ENCODE results near the gene CREG1.

Gene CREG1

DNA sequence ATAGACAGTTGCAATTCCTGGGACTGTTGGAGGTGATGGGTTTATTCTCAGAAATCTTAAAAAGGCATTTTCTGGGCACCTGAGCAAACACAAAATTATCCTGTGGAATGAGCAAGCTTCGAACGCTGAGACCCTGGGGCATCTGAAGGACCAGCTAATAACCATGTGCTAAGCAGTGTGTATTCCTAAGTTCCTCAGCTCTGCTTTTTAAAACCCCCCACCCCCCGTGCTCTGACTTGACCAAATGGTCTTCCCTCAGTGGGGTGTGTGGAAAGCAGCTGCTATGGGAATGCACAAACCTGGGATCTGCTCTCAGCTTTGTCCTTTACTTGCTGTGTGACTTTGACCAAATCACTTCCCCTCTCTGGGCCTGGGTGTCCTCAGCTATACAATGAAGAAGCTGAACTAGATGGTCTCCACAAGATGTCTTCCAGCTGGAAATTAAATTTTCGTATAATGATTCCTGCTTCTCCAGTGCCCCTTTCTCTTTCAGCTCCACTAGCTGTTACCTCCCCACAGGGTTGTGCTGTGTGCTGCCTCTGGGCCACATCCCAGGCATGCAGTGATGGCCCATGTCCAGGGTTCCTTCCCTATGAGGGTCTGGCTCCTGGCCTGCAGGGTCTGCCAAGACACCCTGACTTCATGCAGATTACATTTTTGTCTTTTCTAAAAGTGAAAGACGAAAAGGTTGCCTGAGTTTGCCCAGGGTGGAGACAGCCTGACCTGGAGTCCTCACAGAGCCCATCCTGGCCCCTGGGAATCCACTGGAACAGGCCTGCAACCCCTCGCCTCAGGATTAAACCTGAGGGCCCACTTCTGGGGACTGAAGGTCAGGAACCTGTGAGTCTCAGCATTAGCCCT lies 20.4 kb downstream of the CREG1 start:
- DNase-seq, result no peak

DNA sequence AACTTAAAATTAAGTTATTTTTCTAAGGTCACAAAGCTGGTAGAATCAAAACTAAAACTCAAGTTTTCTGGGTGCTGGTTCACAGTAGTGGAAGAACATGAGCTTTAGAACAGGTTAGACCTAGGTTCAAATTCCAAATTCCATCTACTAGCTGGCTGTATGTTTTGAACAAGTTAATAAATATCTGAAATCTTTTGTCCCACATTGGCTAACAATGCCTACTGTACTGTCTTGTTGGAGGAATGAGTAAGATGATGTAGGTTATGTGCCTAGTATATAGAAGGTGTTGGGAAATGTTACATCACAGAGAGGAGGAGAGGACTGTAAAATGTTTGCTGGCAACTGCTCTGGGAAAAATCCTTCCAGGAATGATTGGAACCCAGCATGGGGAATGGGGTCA lies 21.2 kb downstream of the CREG1 start:
- DNase-seq, result no peak

- DNase-seq, result no peak
Measured at GRCh38 chr1:167529829-167530474, 23.6 kb downstream of the CREG1 start.

DNA sequence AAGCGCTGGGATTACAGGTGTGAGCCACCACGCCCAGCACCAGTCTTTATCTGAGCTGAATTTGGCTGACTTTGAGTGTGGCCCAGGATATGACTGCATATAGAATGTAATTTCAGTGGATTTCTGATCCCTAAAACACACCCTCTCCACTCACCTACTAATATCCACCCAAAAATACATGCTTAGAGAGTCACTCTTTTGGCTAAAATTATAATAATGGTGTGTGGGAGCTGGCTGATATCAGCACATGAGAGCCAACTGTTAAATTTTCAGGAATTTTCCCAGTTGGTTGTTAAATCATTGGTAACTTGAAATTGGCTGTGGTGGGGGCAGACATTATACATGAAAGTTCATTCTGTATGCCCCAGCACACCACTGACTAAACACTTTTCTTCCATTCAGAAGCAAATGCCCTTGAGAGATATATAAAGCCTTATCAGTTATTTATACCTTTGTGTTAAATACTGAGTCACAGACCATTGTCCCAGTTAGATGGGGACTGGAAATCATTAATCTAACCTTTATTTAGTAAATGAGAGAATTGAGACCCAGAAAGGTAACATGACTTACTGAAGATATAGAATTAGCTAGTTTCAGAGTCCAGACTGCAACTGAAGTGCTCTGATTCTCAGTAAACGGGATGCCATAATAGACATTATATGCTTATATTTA lies 25.4 kb downstream of the CREG1 start:
- no peak for DNase-seq

DNA sequence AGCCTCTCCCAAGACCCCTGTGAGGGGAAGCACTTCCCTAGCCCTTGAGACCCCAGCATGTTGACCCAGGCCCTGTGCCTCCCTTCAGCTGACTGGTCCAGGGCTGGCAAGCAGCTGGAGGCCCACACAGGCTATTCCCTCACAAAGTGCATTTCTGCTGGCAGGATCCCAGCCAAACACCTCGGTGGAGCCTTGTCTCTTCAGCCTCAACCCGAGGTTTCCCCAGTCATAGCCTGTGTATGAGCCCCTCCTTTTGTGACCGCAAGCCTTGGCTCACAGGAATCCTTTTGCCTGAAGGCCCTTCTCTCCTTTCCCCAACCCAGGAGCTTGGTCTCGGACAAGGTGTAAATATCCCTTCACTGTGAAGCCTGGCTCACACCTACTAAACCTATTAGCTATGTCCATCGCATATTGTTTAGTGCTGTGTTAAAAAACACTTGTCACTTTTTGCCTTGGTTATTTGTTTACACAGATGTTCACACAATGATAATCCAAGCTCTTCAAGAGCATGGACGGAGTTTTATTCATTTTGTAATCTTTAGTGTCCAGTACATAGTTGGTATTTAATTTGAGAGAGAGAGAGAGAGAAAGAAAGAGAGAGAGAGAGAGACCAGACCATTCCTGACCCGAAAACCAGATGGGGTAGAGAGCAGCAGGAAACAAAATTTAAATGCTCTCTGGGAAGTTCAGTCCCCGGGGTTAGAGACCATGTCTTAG lies 26.7 kb downstream of the CREG1 start:
- DNase-seq, result no peak

DNA sequence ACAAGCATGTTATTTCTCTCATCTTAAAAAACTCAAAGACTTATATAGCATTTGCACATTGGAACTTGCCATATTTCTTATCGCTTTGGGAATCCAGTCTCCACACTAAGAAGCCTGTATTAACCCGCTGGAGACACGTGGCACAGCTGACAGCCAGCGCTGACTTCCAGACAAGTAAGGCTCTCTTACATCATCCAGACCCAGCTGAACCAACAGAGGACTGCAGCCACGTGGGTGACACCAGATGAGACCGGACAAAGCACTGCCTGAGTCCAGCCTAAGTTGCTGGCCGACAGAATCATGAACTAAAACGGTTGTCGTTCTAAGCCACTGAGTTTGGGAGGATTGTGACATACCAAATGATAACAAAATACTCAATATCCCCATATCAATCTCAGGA lies 28.9 kb downstream of the CREG1 start:
- DNase-seq, result no peak

DNA sequence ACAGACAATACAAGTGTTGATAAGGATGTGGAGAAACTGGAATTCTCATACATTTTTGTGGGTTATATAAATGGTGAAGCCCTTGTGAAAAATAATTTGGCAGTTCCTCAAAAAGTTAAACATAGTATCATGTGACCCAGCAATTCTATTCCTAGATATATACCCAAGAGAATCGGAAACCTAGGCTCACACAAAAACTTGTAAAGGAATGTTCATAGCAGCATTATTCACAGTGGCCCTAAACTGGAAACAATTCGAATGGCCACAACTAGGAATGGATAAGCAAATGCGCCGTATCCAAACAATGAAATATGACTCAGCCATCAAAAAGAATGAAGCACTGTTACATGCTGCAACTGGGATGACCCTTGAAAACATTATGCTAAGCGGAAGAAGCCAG lies 31.3 kb downstream of the CREG1 start:
- no peak for DNase-seq

- no peak for DNase-seq
Measured at GRCh38 chr1:167520711-167521206, 32.8 kb downstream of the CREG1 start.

DNA sequence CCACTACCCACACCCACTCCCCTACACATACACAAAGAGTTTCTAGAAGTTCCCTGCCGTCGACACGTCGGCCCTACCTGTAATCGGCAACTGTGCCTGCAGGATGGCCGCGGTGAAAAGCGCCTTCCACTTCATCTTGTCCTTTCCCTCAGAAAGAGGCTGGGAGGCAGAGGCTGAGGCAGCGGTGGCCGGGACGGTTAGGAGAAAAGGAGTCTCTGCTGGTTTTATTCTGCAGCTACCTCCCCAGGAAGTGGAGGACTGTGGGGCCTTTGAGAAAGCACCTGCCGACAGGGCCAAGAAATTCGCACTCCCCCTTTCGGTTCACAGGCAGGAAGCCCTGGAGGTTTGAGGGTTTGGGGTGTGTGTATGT lies 35.2 kb downstream of the CREG1 start, which contains the start of gene CD247:
CD247 (minus strand) TSS at position 199 of the 370 bp plus-strand sequence; CDS start at position 135, 64 bp downstream.
- no peak for DNase-seq

- DNase-seq, result no peak
Measured at GRCh38 chr1:167517535-167518330, 35.8 kb downstream of the CREG1 start.

GRCh38 chr1:167516404-167517388 lies 36.9 kb downstream of the CREG1 start:
- DNase-seq, result no peak

DNA sequence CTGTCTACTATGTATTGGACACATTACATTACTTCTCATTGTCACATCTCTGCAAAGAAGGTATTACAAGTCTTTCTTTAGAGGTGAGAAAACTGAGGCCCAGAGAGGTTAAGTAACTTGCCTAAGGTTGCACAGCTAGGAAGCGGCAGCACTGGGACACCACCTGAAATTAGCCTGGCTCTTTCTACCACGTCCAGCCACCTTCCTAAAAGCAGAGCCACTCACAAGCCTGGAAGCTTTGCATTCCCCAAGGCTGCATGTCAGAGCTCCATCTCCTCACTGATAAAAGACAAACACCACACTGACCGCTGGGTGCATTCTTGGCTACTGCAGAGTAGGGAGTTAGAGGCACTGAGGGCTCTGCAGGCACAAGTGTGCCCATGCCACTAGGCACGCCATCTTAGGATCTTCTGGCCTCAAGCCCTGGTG lies 37.7 kb downstream of the CREG1 start:
- DNase-seq, result no peak

DNA sequence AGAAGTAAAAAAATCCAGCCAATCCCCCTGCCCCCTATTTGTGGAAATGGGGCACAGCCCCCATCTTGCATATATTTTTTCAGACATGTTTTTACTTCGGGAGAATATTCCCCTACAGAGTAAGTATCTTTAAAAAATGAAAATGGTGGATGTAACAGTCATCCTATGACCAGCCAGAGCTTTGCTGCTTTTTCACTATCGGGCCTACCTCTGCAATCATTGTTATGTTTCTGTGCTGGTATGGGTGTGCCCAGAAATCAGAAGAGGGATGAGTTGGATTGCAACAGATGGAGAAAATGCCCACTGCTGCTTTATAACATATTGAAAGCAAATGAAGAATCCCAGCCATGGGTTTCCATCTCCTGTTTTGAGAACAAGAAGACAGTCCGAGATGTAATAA lies 38.1 kb downstream of the CREG1 start:
- no peak for DNase-seq

DNA sequence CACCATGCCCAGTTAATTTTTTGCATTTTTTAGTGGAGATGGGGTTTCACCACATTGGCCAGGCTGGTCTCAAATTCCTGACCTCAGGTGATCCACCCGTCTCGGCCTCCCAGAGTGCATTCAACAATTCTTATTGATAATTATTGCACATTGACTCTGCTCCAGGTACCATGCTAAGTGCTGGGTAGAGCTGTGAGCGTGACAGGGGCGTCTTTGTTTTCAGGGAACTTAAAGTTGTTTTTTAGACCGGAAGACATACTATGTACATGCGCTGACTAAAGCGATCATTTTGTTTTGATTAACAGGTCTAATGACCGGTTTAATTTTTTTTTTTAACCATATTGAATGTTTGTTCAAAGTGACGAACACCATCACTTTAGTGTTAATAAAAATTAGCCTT lies 39.3 kb downstream of the CREG1 start:
- no peak for DNase-seq

GRCh38 chr1:167512046-167512654 lies 41.4 kb downstream of the CREG1 start:
- no peak for DNase-seq

DNA sequence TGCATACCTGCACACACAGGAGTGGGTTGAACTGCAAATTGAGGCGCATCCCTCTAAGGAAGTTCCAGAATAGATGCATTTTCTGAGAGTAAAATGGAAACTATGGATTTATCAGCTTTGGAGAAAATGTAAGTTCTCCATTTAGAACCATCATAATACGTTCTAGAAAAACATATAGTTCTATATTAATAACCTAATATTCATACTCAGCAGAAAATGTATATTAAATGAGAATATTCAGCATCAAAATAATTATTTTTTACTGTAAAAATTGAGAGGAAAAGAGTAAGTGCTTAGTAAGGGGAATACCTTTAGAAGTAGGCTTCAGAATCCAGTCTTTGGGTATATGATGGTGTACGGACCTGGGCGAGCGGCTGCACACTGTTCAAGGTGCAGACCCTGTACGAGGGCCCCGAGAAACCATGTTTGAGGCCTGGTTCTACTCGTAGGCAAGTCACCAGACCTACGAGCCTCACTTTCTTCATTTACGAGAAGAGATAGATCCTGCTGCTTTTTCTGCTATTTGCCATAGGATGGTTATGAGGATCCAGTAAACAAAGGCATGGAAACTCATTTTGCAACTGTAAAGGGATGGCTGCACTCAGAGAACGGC lies 42.1 kb downstream of the CREG1 start:
- no peak for DNase-seq

DNA sequence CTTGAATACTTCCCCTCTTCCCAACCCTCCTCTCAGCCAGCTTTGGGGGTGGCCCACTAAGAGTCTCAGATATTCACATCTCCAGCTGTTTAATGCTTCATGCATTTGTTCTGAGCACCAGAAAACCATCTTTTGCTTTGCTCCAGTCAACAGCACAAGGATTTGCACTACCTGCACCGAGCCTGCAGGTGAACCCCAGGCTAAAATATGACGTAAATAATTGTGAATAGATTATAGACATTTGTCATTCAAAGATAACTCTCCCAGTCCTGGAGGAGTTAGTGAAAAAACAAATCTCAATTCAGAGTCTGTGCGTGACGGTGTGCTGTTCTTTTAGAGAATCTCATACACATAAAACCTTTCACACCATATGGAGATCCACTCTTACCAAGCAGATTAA lies 42.7 kb downstream of the CREG1 start:
- DNase-seq, result no peak

DNA sequence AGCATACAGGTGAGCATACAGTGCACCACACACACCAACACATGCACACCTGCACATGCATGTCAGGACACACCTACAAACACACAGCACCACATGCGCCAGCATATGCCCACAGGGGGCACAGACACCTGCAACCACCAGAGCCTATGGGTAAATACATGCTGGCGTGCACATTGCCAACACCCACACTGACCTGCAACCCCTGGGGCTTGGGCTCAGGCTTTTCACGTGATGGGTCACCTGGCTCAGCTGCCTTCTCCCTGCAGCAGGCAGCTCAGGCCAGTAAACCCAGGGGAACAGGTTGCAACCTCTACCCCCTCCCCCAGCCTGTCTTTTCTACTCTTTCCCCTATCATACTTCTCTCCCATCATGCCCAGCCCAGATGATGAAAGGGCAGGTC lies 43.3 kb downstream of the CREG1 start:
- DNase-seq, result no peak

DNA sequence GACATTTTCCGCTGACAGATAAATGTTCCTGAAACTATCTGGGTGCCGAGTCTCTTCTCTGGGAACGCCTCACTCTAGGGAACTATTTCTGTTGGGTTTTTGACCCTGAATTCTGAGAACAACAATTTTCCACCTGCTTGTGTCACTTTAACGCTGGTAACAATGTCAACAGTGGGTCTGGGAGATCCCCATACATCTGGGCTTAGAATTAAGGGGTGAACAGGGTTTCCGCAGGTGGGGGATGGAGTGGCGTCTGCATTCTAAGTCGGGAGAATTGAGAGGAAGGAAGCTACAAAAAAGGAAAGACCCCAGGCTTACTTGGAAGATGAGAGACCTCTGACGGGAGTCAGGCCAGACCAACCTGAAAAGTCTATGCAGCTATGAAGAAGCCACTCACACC lies 44.0 kb downstream of the CREG1 start:
- no peak for DNase-seq
